ENCODE data around the gene DLGAP1. TPM values are rescaled to one million over a fixed set of nuclear protein-coding genes. Genes with fewer than 3 reads are reported as not detected.
A peak's percentile ranks its signal among the peaks of the same experiment; 100 is the strongest.

The DLGAP1 gene
- total and polyA plus RNA-seq, 2 experiments from 2014 or later, result 3.1 to 6.5 TPM

- no peak overlapping the region for H3K4me2 ChIP-seq
- H3K9me3 ChIP-seq (ENCODE audit: low read depth), result no peaks in the 10 kb centered on the region
- H3K9me2 ChIP-seq (replicated peaks; ENCODE audit: insufficient read depth), result no peaks in the 10 kb centered on the region
- H2AFZ ChIP-seq, result no peak overlapping the region
- no peak for DNase-seq (ENCODE audit: low spot score)
- H4K20me1 ChIP-seq (ENCODE audit: insufficient read depth, poor library complexity, severe bottlenecking), result no peaks in the 10 kb centered on the region
- H3K79me2 ChIP-seq, result peaks cover 20% of the 10 kb centered on the region
- no peak overlapping the region for H3K4me3 ChIP-seq
- peaks cover 38% of the 10 kb centered on the region for H3K4me1 ChIP-seq (ENCODE audit: insufficient read depth)
- no peak for TF ChIP-seq EZH2 (IDR thresholded peaks at IDR 0.05; ENCODE audit: borderline replicate concordance)
- no peak for TF ChIP-seq EZH2phosphoT487 (IDR thresholded peaks at IDR 0.05; ENCODE audit: low read depth, severe bottlenecking, unreplicated experiment)
- no peak for TF ChIP-seq CTCF (IDR thresholded peaks at IDR 0.05; ENCODE audit: poor library complexity)
- 87% methylated on average over 7 of the region's 7 CpGs for whole genome bisulfite sequencing (ENCODE audit: low lambda C conversion rate, missing lambda C conversion rate)
- H3K36me3 ChIP-seq (replicated peaks; ENCODE audit: insufficient read depth, low read depth), result no peaks in the 10 kb centered on the region
- no peaks in the 10 kb centered on the region for H3K27me3 ChIP-seq
- H3K27ac ChIP-seq, result no peak overlapping the region
These were observed 855.9 kb downstream of the DLGAP1 start for GRCh38 chr18:3599195-3599594.

- H3K9me3 ChIP-seq (ENCODE audit: low read depth), result no peaks in the 10 kb centered on the region
- no peak overlapping the region for H3K4me2 ChIP-seq
- TF ChIP-seq EZH2 (IDR thresholded peaks at IDR 0.05; ENCODE audit: borderline replicate concordance) (no peak), CTCF (IDR thresholded peaks at IDR 0.05; ENCODE audit: poor library complexity) (no peak), EZH2phosphoT487 (IDR thresholded peaks at IDR 0.05; ENCODE audit: low read depth, severe bottlenecking, unreplicated experiment) (no peak)
- peaks cover 31% of the 10 kb centered on the region for H3K4me1 ChIP-seq (ENCODE audit: insufficient read depth)
- no peak overlapping the region for H3K4me3 ChIP-seq
- 97% methylated on average over 10 of the region's 10 CpGs for WGBS (ENCODE audit: low lambda C conversion rate, missing lambda C conversion rate)
- H3K9me2 ChIP-seq (replicated peaks; ENCODE audit: insufficient read depth), result no peaks in the 10 kb centered on the region
- no peak for DNase-seq (ENCODE audit: low spot score)
- H3K27me3 ChIP-seq, result no peaks in the 10 kb centered on the region
- no peaks in the 10 kb centered on the region for H3K36me3 ChIP-seq (replicated peaks; ENCODE audit: insufficient read depth, low read depth)
- H3K27ac ChIP-seq, result no peak overlapping the region
- peaks cover 20% of the 10 kb centered on the region for H3K79me2 ChIP-seq
- H4K20me1 ChIP-seq (ENCODE audit: insufficient read depth, poor library complexity, severe bottlenecking), result no peaks in the 10 kb centered on the region
- H2AFZ ChIP-seq, result no peak overlapping the region
These were observed 856.5 kb downstream of the DLGAP1 start for GRCh38 chr18:3598581-3598980.

GRCh38 chr18:3597409-3598357 is 857.4 kb downstream of the DLGAP1 start:
- no peak for TF ChIP-seq EZH2phosphoT487 (IDR thresholded peaks at IDR 0.05; ENCODE audit: low read depth, severe bottlenecking, unreplicated experiment)
- no peak for TF ChIP-seq EZH2 (IDR thresholded peaks at IDR 0.05; ENCODE audit: borderline replicate concordance)
- TF ChIP-seq CTCF (IDR thresholded peaks at IDR 0.05; ENCODE audit: poor library complexity), result no peak
- Histone ChIP-seq H3K27ac (peak overlapping the region; percentile 98), H4K20me1 (ENCODE audit: insufficient read depth, poor library complexity, severe bottlenecking) (no peaks in the 10 kb centered on the region), H3K9me2 (replicated peaks; ENCODE audit: insufficient read depth) (no peaks in the 10 kb centered on the region), H3K4me3 (no peak overlapping the region), H3K79me2 (peaks cover 20% of the 10 kb centered on the region), H3K27me3 (no peaks in the 10 kb centered on the region), H3K36me3 (replicated peaks; ENCODE audit: insufficient read depth, low read depth) (no peaks in the 10 kb centered on the region), H2AFZ (no peak overlapping the region), H3K9me3 (ENCODE audit: low read depth) (no peaks in the 10 kb centered on the region), H3K4me2 (peak overlapping the region; percentile 76), H3K4me1 (ENCODE audit: insufficient read depth) (peaks cover 37% of the 10 kb centered on the region)
- 73% methylated on average over 22 of the region's 22 CpGs for WGBS (ENCODE audit: low lambda C conversion rate, missing lambda C conversion rate)
- no peak for DNase-seq (ENCODE audit: low spot score)
